IPS-18c (cell line): Measurements from ENCODE around the gene DPY19L3.
"Not testable (repeated sequence)": the region's sequence is repeated elsewhere in the genome, so short reads cannot be mapped to it uniquely, and the experiment has no call there.

Experiments
- H3K4me3 ChIP-seq: 2 replicates; pipeline ENCODE4 v1.7.0; 2013; ENCODE audit warnings: low read depth, mild to moderate bottlenecking, low read length, moderate library complexity; ENCODE audit not compliant: insufficient read depth
- H3K9me3 ChIP-seq: one replicate; pipeline ENCODE4 v1.6.1; 2013; ENCODE audit warnings: mild to moderate bottlenecking, low read length, moderate library complexity; ENCODE audit not compliant: control insufficient read depth, insufficient read depth

DPY19L3 gene

GRCh38 chr19:32421589-32422361 is 16.2 kb downstream of the DPY19L3 start:
- Histone ChIP-seq H3K4me3 (no peak overlapping the region), H3K9me3 (no peaks in the 10 kb centered on the region)

GRCh38 chr19:32422435-32422834 is 16.9 kb downstream of the DPY19L3 start:
- Histone ChIP-seq H3K9me3 (no peaks in the 10 kb centered on the region), H3K4me3 (no peak overlapping the region)

- H3K4me3 ChIP-seq, H3K9me3 ChIP-seq: not testable (repeated sequence)
These were observed 18.4 kb downstream of the DPY19L3 start for GRCh38 chr19:32423944-32424343.

DNA sequence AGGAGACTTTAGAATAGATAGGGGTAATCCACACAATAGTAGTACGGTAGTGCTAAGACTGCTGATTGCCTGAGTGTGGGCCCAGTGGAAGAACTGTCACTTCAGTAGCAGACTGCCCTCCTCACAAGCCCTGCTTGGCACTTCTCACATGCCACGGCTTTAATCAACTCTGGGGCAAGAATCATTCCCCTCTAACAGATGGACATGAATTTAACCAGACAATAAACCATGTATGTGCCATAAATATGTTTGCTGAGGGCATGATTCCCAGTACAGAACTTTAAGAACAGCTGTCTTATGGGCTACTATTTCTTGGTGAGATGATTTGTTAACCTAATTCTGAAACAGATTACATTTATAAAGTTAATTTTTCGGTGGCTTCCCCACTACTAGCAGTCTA is 22.0 kb downstream of the DPY19L3 start:
- Histone ChIP-seq H3K4me3 (no peak overlapping the region), H3K9me3 (no peaks in the 10 kb centered on the region)

GRCh38 chr19:32436692-32437091 is 31.1 kb downstream of the DPY19L3 start:
- H3K4me3 ChIP-seq, result no peak overlapping the region
- no peaks in the 10 kb centered on the region for H3K9me3 ChIP-seq

DNA sequence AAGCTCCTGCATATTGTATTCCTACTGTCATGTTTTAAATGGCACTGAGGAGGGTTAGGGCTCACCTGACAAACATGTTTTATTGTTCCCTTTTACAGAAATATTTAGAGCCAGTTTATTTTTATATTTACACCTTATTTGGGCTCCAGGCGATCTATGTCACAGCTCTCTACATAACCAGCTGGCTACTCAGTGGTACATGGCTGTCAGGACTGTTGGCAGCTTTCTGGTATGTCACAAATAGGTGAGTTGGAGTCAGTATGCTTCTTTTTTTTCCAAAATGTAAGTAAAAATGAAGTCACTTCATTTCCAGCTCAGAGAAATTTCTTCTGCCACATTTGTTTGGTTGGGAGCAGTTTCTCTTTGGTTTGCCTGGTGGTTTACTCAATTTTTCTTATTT is 31.5 kb downstream of the DPY19L3 start:
- H3K4me3 ChIP-seq, result no peak overlapping the region
- no peaks in the 10 kb centered on the region for H3K9me3 ChIP-seq

- H3K9me3 ChIP-seq, result no peaks in the 10 kb centered on the region
- H3K4me3 ChIP-seq, result no peak overlapping the region
These were observed 33.2 kb downstream of the DPY19L3 start for GRCh38 chr19:32438751-32439150.

DNA sequence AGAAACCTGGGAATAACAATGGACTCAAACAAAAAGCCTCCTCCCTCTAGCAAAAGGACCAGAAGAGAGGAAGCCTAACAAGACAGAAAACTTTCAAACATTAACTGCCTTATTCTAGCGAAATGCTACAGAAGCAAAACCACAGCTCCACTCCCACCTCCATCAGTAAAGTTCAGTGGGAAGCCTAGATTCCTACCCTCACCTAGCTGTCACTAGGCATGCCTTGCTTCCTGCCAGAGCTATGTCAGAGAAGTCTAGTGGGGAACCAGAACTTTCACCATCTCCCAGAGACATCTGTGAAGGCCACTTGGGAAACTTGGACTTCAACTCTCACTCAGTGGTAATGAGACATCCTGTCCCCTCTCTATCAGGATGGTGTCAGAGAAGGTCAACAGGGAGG is 37.1 kb downstream of the DPY19L3 start:
- Histone ChIP-seq H3K9me3 (no peaks in the 10 kb centered on the region), H3K4me3 (no peak overlapping the region)

GRCh38 chr19:32447534-32447933 is 42.0 kb downstream of the DPY19L3 start:
- not testable (repeated sequence) for H3K4me3 ChIP-seq, H3K9me3 ChIP-seq

- Histone ChIP-seq H3K9me3 (no peaks in the 10 kb centered on the region), H3K4me3 (no peak overlapping the region)
These were observed 42.5 kb downstream of the DPY19L3 start for GRCh38 chr19:32448026-32448425.

DNA sequence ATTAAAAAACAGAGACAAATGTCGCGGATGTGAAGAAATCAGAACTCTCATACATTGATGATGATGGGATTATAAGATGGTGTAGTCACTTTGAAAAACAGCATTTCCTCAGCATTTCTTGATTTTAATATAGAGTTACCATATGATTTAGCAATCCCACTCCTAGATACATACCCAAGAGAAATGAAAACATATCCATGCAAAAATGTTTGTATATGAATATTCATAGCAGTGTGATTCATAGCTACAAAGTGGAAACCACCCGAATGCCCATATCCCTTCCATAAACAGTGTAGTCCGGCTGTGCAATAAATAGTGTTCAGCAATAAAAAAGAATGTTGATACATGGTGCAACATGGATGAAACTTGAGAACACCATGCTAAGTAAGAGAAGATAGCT is 44.6 kb downstream of the DPY19L3 start:
- H3K9me3 ChIP-seq, result no peaks in the 10 kb centered on the region
- no peak overlapping the region for H3K4me3 ChIP-seq

DNA sequence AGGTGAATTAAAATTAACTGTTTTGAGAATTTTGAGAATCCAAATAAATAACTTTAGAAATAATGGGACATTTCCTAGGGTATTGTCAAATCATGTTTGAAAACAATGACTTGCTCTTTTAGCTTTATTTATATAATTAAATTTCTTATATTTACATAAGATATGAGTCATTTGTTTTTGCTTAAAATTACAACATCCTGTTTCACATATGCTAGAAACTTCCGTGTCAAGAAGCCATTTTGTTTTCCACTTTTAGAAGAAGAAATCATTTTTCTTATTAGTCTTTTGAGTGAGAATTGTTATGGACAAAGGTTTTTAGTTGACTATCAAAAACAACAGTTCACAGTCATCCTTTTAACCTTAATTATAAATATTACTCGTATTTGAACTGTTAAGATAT is 48.2 kb downstream of the DPY19L3 start:
- no peaks in the 10 kb centered on the region for H3K9me3 ChIP-seq
- H3K4me3 ChIP-seq, result no peak overlapping the region

DNA sequence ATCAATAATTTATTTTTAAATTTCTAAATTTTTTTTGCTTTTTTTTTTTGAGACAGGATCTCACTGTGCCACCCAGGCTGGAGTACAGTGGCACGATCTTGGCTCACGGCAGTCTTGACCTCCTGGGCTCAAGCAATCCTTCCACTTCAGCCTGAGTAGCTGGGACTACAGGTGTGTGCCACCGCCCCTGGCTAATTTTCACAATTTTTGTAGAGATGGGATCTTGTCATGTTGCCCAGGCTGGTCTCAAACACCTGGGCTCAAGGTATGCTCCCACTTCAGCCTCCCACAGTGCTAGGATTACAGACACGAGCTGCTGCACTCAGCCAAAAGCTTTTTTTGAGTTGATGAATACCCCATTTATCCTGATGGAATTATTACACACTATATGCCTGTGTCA is 50.8 kb downstream of the DPY19L3 start:
- Histone ChIP-seq H3K9me3 (no peaks in the 10 kb centered on the region), H3K4me3 (no peak overlapping the region)

GRCh38 chr19:32457571-32458158 is 52.1 kb downstream of the DPY19L3 start:
- Histone ChIP-seq H3K9me3 (no peaks in the 10 kb centered on the region), H3K4me3 (no peak overlapping the region)

DNA sequence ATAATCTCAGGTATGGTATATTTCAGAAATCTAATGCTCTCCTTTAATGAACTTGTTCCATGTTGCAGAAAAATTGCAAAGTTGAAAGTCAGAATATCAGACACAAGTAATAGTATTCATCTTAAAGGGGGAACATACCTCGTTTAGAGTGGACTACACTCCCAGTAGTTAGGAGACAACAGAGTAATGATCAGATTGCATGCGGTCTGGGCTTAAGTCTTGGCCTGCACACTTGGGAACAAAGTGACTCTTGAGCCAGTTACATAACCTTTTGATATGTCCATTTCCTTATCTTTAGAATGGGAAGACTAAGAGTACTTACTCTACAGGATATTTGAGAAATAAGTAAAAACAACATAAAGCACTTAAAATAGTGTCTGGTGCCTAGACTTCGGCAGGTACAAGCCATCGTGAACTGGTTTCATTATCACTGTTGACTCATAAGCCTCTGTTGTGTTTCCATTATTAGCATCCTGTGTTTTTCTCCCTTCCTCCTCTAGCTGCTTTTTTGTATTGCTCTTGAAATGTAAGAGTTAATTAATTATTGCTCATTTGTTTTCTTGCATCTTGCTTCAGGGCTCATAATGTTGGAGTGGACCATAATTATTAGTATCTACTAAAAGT is 53.0 kb downstream of the DPY19L3 start:
- no peaks in the 10 kb centered on the region for H3K9me3 ChIP-seq
- H3K4me3 ChIP-seq, result no peak overlapping the region

GRCh38 chr19:32459204-32459865 is 53.8 kb downstream of the DPY19L3 start:
- H3K9me3 ChIP-seq, result no peaks in the 10 kb centered on the region
- no peak overlapping the region for H3K4me3 ChIP-seq

DNA sequence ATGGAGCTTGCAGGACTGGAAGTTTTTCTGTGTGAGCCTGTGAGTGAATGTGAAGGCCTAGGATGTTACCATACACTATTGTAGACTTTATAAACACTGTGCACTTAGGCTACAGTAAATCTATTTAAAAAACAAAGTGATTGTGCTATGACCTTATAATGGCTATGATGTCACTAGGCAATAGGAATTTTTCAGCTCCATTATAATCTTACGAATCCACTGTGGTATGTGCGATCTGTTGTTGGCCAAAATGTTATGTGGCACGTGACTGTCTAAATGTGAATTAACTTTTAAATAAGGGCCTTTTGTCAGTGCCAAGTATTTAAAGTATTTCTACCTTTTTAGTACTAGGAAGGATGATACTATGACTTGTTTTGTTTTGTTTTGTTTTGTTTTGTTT is 54.9 kb downstream of the DPY19L3 start:
- no peaks in the 10 kb centered on the region for H3K9me3 ChIP-seq
- H3K4me3 ChIP-seq, result no peak overlapping the region

GRCh38 chr19:32464279-32464678 is 58.7 kb downstream of the DPY19L3 start:
- Histone ChIP-seq H3K9me3 (no peaks in the 10 kb centered on the region), H3K4me3 (no peak overlapping the region)
